Activated CD8-positive, alpha-beta T cell treated with anti-CD3 and anti-CD28 coated beads for 36 hours (primary cell): ENCODE data around the gene IRX6. TPM values are rescaled to one million over a fixed set of nuclear protein-coding genes. Genes with fewer than 3 reads are reported as not detected.

Experiments
- ATAC-seq: fragments of 200-7000 bp; cut with Tn5 transposase; one replicate; pipeline ENCODE4 v1.10.0; 2021; ENCODE audit warnings: mild to moderate bottlenecking, moderate library complexity
- CTCF ChIA-PET: fragments of 350-600 bp; sonication (Branson Sonifier 250); formaldehyde crosslinking; loops from one replicate; lab custom pipeline; 2021; ENCODE audit warnings: antibody characterized with exemption; lab: Charles Lee
- POLR2A ChIA-PET: fragments of 350-600 bp; sonication (Branson Sonifier 250); formaldehyde crosslinking; loops from one replicate; lab custom pipeline; 2021; ENCODE audit warnings: antibody characterized with exemption; lab: Charles Lee
- DNase-seq: peaks from one replicate; pipeline ENCODE4 v3.0.0-alpha.2; 2020
- H3K27ac Mint-ChIP-seq: one replicate; pipeline ENCODE4 v1.8.0; 2021; ENCODE audit warnings: mild to moderate bottlenecking, mixed read lengths
- H3K27me3 Mint-ChIP-seq: one replicate; pipeline ENCODE4 v1.8.0; 2021; ENCODE audit warnings: mixed read lengths
- H3K36me3 Mint-ChIP-seq: one replicate; pipeline ENCODE4 v1.8.0; 2021; ENCODE audit warnings: low read depth, mixed read lengths
- H3K4me1 Mint-ChIP-seq: one replicate; pipeline ENCODE4 v1.8.0; 2021; ENCODE audit warnings: low read depth, mixed read lengths
- H3K4me3 Mint-ChIP-seq: one replicate; pipeline ENCODE4 v1.8.0; 2021; ENCODE audit warnings: mild to moderate bottlenecking, moderate library complexity, mixed read lengths
- H3K9me3 Mint-ChIP-seq: one replicate; pipeline ENCODE4 v1.8.0; 2021; ENCODE audit warnings: mixed read lengths
- intact Hi-C: fragments of 100-400 bp; cut with micrococcal nuclease; formaldehyde crosslinking; loops from one replicate; pipeline ENCODE4 v1.10.0; 2022
- total RNA-seq, 2 experiments: library from RNA; stranded (reverse); gene quantifications; one replicate each; pipeline ENCODE4 v1.2.3, GENCODE V29; 2021
- TF ChIP-seq, protein P1 (sequence below): fragments of 200-600 bp; IDR thresholded peaks from one replicate; pipeline ENCODE4 v1.8.0; 2022; ENCODE audit warnings: antibody characterized with exemption, mild to moderate bottlenecking

The IRX6 gene
- total RNA-seq, 2 experiments from 2014 or later = not detected

DNA sequence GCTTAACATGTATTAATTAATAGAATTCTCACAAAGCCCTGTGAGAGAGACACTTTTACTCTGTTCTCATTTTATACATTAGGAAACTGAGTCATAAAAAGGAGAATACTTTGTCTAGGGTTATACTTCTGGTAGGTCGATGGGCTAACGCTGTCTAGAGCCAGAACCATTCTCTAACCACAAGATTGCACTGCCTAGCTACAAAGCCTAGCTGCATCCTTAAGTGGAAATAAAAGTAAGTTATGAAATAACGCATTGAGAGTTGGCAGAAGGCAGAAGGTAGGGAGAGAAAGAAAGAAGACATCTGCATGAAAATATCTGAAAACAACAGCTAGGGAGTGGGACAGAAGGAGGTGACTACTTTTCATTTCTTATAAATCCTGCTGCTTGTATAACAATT lies 33.2 kb downstream of the IRX6 start:
- CTCF ChIA-PET = no interaction called here
- TF ChIP-seq, protein P1, sequence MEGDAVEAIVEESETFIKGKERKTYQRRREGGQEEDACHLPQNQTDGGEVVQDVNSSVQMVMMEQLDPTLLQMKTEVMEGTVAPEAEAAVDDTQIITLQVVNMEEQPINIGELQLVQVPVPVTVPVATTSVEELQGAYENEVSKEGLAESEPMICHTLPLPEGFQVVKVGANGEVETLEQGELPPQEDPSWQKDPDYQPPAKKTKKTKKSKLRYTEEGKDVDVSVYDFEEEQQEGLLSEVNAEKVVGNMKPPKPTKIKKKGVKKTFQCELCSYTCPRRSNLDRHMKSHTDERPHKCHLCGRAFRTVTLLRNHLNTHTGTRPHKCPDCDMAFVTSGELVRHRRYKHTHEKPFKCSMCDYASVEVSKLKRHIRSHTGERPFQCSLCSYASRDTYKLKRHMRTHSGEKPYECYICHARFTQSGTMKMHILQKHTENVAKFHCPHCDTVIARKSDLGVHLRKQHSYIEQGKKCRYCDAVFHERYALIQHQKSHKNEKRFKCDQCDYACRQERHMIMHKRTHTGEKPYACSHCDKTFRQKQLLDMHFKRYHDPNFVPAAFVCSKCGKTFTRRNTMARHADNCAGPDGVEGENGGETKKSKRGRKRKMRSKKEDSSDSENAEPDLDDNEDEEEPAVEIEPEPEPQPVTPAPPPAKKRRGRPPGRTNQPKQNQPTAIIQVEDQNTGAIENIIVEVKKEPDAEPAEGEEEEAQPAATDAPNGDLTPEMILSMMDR = no peak

DNA sequence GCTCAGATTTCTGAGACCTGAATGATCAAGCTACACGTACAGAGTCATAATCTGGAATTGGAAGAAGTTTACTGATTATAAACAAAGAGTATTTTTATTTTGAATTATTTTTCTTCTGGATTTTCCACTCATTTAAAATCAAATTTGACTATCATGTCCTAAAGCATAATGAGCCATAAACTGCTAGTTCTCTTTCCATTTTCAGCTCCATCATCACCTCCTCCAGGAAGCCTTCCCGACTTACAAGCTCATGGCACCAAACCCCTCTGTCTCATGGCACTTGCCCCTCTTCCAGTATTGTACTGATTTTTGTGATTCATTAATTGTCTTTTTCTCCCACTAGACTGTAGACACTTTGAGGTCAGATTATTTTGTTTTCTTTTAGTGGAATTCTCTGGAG lies 35.9 kb downstream of the IRX6 start:
- no peak for ATAC-seq
- no peak for DNase-seq
- Mint-ChIP-seq H3K27ac (no peak overlapping the region), H3K36me3 (no peaks in the 10 kb centered on the region), H3K4me1 (no peaks in the 10 kb centered on the region), H3K27me3 (peaks cover 8% of the 10 kb centered on the region), H3K9me3 (no peaks in the 10 kb centered on the region), H3K4me3 (no peak overlapping the region)
- CTCF ChIA-PET = interaction anchor here (1.0 to 1.4 kb wide), 2 partner anchors 25 to 105 kb away, joined by 3 read pairs; no protein-coding TSS in a partner anchor
- POLR2A ChIA-PET = interaction anchor here (1.5 kb wide), 1 partner anchor 9 kb away, joined by 3 read pairs; no protein-coding TSS in a partner anchor
- intact Hi-C loops = no loop called here
- TF ChIP-seq, protein P1 = no peak

More for the DNA sequence above, 33.2 kb downstream of the IRX6 start:
- no peak for DNase-seq
- POLR2A ChIA-PET = no interaction called here
- H3K4me3 Mint-ChIP-seq = no peak overlapping the region
- H3K36me3 Mint-ChIP-seq = no peaks in the 10 kb centered on the region
- no peak for ATAC-seq
- intact Hi-C loops = no loop called here
- no peaks in the 10 kb centered on the region for H3K4me1 Mint-ChIP-seq
- no peak overlapping the region for H3K27ac Mint-ChIP-seq
- peaks cover 9% of the 10 kb centered on the region for H3K27me3 Mint-ChIP-seq
- H3K9me3 Mint-ChIP-seq = no peaks in the 10 kb centered on the region

DNA sequence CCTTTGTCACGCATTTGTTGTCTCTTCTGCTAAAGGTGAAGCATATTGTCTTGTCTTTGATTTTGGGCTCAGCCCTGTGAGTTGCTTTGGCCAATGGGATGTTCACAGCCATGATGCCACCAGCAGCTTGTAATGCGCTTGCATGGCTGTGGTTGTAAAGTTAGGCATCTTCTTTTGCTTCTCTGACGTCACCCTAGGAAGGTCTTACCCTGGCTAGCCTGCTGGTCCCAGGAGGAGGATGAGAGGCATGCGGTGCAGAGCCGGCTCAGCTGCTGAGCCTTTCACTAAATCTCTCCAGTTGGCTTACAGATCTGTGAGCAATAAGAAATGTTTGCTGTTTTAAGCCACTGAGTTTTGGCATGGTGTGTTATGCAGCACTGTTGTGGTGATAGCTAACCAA lies 40.8 kb downstream of the IRX6 start:
- ChIA-PET CTCF (no interaction called here), POLR2A (interaction anchor here (0.6 kb wide), 1 partner anchor 686 kb away, joined by 3 read pairs; no protein-coding TSS in a partner anchor)
- intact Hi-C loops = no loop called here
- Mint-ChIP-seq H3K9me3 (no peaks in the 10 kb centered on the region), H3K27me3 (peaks cover 12% of the 10 kb centered on the region), H3K4me3 (no peak overlapping the region), H3K4me1 (no peaks in the 10 kb centered on the region), H3K36me3 (no peaks in the 10 kb centered on the region), H3K27ac (no peak overlapping the region)
- no peak for ATAC-seq
- TF ChIP-seq, protein P1 = no peak
- no peak for DNase-seq

DNA sequence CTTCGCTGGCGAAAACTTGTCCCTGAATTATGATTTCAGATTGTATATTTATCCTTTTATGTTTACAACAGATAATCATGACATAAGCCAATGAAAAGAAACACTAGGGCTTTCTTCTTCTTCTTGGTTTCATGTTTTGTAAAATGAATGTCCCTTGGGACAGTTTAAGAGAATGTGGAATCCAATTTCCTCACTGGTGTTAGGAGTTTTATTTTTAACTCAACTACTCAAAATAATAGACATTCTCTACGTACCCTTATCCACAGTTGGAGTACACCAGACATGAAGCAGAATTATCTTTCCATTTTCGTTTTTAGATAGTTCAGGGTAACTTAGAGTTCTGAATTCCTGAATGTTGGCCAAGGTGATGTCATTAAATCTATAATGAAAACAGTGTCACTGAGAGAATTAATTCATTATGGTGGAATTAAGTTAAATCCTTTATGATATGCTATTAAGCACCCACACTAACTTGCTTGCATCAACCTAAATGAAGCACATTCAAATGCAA lies 43.4 kb downstream of the IRX6 start:
- Mint-ChIP-seq H3K4me1 (no peaks in the 10 kb centered on the region), H3K4me3 (no peak overlapping the region), H3K9me3 (no peaks in the 10 kb centered on the region), H3K27ac (no peak overlapping the region), H3K36me3 (no peaks in the 10 kb centered on the region), H3K27me3 (peaks cover 25% of the 10 kb centered on the region)
- TF ChIP-seq, protein P1 = no peak
- intact Hi-C loops = no loop called here
- no peak for ATAC-seq
- no peak for DNase-seq
- ChIA-PET POLR2A (no interaction called here), CTCF (no interaction called here)

DNA sequence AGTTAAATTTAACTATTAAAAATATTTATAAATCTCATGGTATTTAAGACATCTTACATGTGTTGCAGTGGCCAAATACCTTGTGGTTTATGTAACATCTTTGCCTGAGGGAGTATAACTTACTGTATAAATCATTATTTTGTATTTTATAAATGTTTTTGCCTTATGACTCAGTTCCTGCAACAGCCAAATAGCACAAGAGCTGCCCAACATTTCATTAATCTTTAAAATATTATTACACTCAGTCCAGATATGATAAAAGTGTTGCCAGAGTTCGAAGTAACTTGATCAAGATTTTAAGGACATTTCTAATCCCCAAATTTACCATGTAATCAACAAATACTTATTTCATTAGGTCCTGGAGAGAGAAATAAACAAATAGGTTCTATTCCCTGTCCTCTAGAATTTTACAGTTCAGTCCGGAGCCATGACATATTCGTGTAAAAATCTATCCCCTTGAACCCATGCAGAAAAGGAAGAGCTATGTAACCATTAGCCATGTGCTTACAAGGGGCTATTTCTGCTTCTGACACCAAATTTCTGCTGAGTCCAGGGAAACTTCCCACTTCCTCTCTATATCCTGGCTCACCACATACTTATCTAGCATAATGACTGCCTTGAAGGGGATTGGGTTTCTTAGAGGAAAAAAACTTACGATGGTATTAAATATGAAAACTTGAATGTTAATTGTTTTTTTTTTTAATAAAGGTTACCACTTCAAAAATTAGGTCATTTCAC lies 44.0 kb downstream of the IRX6 start:
- no peak for ATAC-seq
- intact Hi-C loops = no loop called here
- TF ChIP-seq, protein P1 = no peak
- no peak overlapping the region for H3K4me3 Mint-ChIP-seq
- ChIA-PET CTCF (no interaction called here), POLR2A (interaction anchor here (0.7 kb wide), 1 partner anchor 9 kb away, joined by 3 read pairs; no protein-coding TSS in a partner anchor)
- DNase-seq = no peak
- H3K9me3 Mint-ChIP-seq = no peaks in the 10 kb centered on the region
- H3K27ac Mint-ChIP-seq = no peak overlapping the region
- no peaks in the 10 kb centered on the region for H3K4me1 Mint-ChIP-seq
- H3K27me3 Mint-ChIP-seq = peaks cover 29% of the 10 kb centered on the region
- H3K36me3 Mint-ChIP-seq = no peaks in the 10 kb centered on the region
